OCI-M2 (cell line): ENCODE data around the gene BCAT1.
"Not testable (repeated sequence)": the region's sequence is repeated elsewhere in the genome, so short reads cannot be mapped to it uniquely, and the experiment has no call there.

ENCODE experiments used
- DNase-seq: peaks from one replicate; lab custom pipeline; 2025; ENCODE audit not compliant: unreplicated experiment; lab: John Stamatoyannopoulos, UW

The BCAT1 gene

GRCh38 chr12:24901576-24902461 is 47.1 kb downstream of the BCAT1 start:
- DNase-seq = no peak

- no peak for DNase-seq
These were observed 48.7 kb downstream of the BCAT1 start for GRCh38 chr12:24900196-24900595.

- DNase-seq = no peak
These were observed 49.3 kb downstream of the BCAT1 start for GRCh38 chr12:24899503-24900075.

- DNase-seq = no peak
These were observed 50.3 kb downstream of the BCAT1 start for GRCh38 chr12:24898606-24899005.

- no peak for DNase-seq
These were observed 50.7 kb downstream of the BCAT1 start for GRCh38 chr12:24898185-24898584.

GRCh38 chr12:24896171-24896570 is 52.7 kb downstream of the BCAT1 start:
- no peak for DNase-seq

- no peak for DNase-seq
These were observed 53.3 kb downstream of the BCAT1 start for GRCh38 chr12:24895612-24896011.

GRCh38 chr12:24894879-24895278 is 54.0 kb downstream of the BCAT1 start:
- no peak for DNase-seq

- DNase-seq = no peak
These were observed 58.7 kb downstream of the BCAT1 start for GRCh38 chr12:24890048-24890803.

GRCh38 chr12:24889411-24889810 is 59.5 kb downstream of the BCAT1 start:
- no peak for DNase-seq

- no peak for DNase-seq
These were observed 60.1 kb downstream of the BCAT1 start for GRCh38 chr12:24888813-24889212.

- no peak for DNase-seq
These were observed 64.0 kb downstream of the BCAT1 start for GRCh38 chr12:24884911-24885310.

GRCh38 chr12:24881724-24882371 is 67.1 kb downstream of the BCAT1 start:
- no peak for DNase-seq

- no peak for DNase-seq
These were observed 67.7 kb downstream of the BCAT1 start for GRCh38 chr12:24881227-24881626.

- no peak for DNase-seq
These were observed 68.2 kb downstream of the BCAT1 start for GRCh38 chr12:24880732-24881131.

GRCh38 chr12:24879644-24880043 is 69.3 kb downstream of the BCAT1 start:
- DNase-seq = no peak

- no peak for DNase-seq
These were observed 73.9 kb downstream of the BCAT1 start for GRCh38 chr12:24875014-24875413.

- no peak for DNase-seq
These were observed 76.7 kb downstream of the BCAT1 start for GRCh38 chr12:24872211-24872610.

GRCh38 chr12:24866139-24866538 is 82.8 kb downstream of the BCAT1 start:
- DNase-seq = not testable (repeated sequence)

GRCh38 chr12:24864796-24865125 is 84.1 kb downstream of the BCAT1 start:
- no peak for DNase-seq

- no peak for DNase-seq
These were observed 86.9 kb downstream of the BCAT1 start for GRCh38 chr12:24861766-24862540.
